Upper lobe of right lung (tissue), 1 donor: Measurements from ENCODE around the gene EXOC3L1. TPM values are rescaled to one million over a fixed set of nuclear protein-coding genes. Genes with fewer than 3 reads are reported as not detected.
A peak's percentile ranks its signal among the peaks of the same experiment; 100 is the strongest.

Source experiments
- ATAC-seq: fragments of 200-7000 bp; cut with Tn5 transposase; one replicate; pipeline ENCODE4 v1.9.1; 2020; ENCODE audit warnings: mild to moderate bottlenecking, moderate library complexity
- DNase-seq: peaks from one replicate; pipeline ENCODE4 v3.0.0-alpha.2; 2020
- H3K27ac ChIP-seq: fragments of 200-600 bp; one replicate; pipeline ENCODE4 v1.8.0; 2022
- H3K27me3 ChIP-seq: fragments of 200-600 bp; one replicate; pipeline ENCODE4 v1.8.0; 2022; ENCODE audit warnings: mild to moderate bottlenecking
- H3K36me3 ChIP-seq: fragments of 200-600 bp; one replicate; pipeline ENCODE4 v1.8.0; 2022
- H3K4me1 ChIP-seq: fragments of 200-600 bp; one replicate; pipeline ENCODE4 v1.8.0; 2022
- H3K4me3 ChIP-seq: fragments of 200-600 bp; one replicate; pipeline ENCODE4 v1.8.0; 2022; ENCODE audit warnings: mild to moderate bottlenecking
- H3K9me3 ChIP-seq: fragments of 200-600 bp; one replicate; pipeline ENCODE4 v1.8.0; 2022
- intact Hi-C: fragments of 100-400 bp; cut with DNase I; formaldehyde crosslinking; loops from one replicate; pipeline ENCODE4 v1.11.0; 2022
- long read RNA-seq: library from polyadenylated mRNA; unstranded; transcript quantifications from one replicate; pipeline ENCODE4 v2.0.0, GENCODE V29; 2021
- total RNA-seq: library from RNA; stranded (reverse); fragmentation: NEBNext Ultra II Directional; extraction: Animal tissue kit (Norgen Biotek cat#: 25700); gene quantifications from one replicate; pipeline ENCODE4 v1.2.1, GENCODE V29; 2021
- TF ChIP-seq, protein P1 (sequence below): fragments of 200-600 bp; IDR thresholded peaks from one replicate; pipeline ENCODE4 v1.8.0; 2022; ENCODE audit warnings: antibody characterized with exemption
- donor health status: DM: no; HTN: yes; CAD: no; lungs with severe emphysema.

The EXOC3L1 gene
- total RNA-seq: 17.1 TPM
- long read RNA-seq, transcript EXOC3L1-201 (14 exons, 2,510 nt): major isoform, 6 of 39 reads
- long read RNA-seq, partial matches to known transcripts: 11 of 39 reads
- long read RNA-seq, other reads (novel, unspliced or antisense): 22 of 39 reads

DNA sequence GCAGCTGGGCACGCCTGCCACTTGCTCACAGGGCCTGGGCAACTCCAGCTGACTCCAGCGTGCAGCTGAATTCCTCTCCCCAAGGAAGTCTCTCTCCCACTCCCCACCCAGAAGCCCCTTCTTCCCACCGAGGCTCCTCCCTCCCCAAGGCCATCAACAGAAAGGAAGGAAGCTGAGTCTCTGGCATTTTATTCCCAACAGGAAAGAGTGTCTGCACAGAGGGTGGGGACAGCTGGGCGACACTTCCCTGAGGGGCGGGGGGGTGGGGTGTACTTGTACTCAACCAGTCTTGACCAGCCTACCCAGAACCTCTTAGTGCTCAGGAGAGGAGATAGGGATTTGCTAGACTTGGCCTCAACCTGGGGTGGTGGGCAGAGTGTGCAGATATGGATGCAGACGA is at the start of gene EXOC3L1:
EXOC3L1 (minus strand) TSS at position 96 of the 400 bp plus-strand sequence. CDS start 460 bp downstream, outside the sequence.
- peak within 1 kb of the TSS; percentile 36 for H3K4me3 ChIP-seq
- TF ChIP-seq, protein P1, sequence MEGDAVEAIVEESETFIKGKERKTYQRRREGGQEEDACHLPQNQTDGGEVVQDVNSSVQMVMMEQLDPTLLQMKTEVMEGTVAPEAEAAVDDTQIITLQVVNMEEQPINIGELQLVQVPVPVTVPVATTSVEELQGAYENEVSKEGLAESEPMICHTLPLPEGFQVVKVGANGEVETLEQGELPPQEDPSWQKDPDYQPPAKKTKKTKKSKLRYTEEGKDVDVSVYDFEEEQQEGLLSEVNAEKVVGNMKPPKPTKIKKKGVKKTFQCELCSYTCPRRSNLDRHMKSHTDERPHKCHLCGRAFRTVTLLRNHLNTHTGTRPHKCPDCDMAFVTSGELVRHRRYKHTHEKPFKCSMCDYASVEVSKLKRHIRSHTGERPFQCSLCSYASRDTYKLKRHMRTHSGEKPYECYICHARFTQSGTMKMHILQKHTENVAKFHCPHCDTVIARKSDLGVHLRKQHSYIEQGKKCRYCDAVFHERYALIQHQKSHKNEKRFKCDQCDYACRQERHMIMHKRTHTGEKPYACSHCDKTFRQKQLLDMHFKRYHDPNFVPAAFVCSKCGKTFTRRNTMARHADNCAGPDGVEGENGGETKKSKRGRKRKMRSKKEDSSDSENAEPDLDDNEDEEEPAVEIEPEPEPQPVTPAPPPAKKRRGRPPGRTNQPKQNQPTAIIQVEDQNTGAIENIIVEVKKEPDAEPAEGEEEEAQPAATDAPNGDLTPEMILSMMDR: no peak
- intact Hi-C loops: no loop called here
- no peaks in the 10 kb centered on the region for H3K9me3 ChIP-seq
- peak within 1 kb of the TSS; percentile 51 for H3K27ac ChIP-seq
- H3K4me1 ChIP-seq: peaks cover 36% of the 10 kb centered on the region
- no peak for DNase-seq
- no peaks in the 10 kb centered on the region for H3K27me3 ChIP-seq
- H3K36me3 ChIP-seq: peaks cover 19% of the 10 kb centered on the region
- ATAC-seq: no peak

DNA sequence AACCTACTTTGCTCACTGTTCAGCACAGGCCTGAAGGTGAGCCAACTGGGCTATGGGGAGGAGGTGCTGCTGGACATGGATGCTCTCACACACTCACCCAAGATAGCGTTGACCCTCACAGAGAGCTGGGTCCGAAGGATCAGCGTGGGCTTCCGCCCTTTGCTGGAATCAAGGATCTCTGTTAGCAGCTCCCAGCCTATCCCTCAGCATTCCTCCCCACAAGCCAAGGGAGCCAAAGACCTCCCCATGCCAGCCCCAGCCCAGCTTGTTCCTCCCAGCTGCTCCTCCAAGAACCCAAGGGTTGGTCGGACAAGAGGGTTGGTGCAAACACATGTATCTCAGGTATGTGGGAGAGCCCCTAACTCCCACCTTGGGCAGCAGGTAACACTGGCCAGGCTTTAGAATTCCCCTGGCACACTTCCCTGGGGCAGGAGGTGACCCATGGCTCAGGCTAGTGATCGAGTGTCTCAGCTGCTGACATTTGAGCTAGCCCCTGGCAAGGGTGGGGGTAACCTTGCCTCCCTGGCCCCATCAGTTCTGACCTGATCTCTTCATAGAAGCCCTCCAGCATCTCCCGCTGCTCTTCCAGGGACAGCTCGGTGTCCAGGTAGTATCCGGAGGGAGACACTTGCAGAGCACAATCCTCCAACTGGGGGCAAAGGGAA is 49.0 kb upstream of the EXOC3L1 start:
- peaks cover 62% of the 10 kb centered on the region for H3K36me3 ChIP-seq
- DNase-seq: peak; percentile 45
- intact Hi-C loops: no loop called here
- TF ChIP-seq, protein P1: no peak
- no peak overlapping the region for H3K27ac ChIP-seq
- no peaks in the 10 kb centered on the region for H3K27me3 ChIP-seq
- peaks cover 46% of the 10 kb centered on the region for H3K4me1 ChIP-seq
- H3K4me3 ChIP-seq: no peak overlapping the region
- H3K9me3 ChIP-seq: no peaks in the 10 kb centered on the region
- ATAC-seq: no peak

- Histone ChIP-seq H3K27ac (no peak overlapping the region), H3K9me3 (no peaks in the 10 kb centered on the region), H3K4me1 (peaks cover 39% of the 10 kb centered on the region), H3K4me3 (no peak overlapping the region), H3K36me3 (peaks cover 69% of the 10 kb centered on the region), H3K27me3 (no peaks in the 10 kb centered on the region)
- TF ChIP-seq, protein P1: no peak
- intact Hi-C loops: no loop called here
- ATAC-seq (no peak), DNase-seq (no peak)
Measured at GRCh38 chr16:67238278-67238575, 48.3 kb upstream of the EXOC3L1 start.

DNA sequence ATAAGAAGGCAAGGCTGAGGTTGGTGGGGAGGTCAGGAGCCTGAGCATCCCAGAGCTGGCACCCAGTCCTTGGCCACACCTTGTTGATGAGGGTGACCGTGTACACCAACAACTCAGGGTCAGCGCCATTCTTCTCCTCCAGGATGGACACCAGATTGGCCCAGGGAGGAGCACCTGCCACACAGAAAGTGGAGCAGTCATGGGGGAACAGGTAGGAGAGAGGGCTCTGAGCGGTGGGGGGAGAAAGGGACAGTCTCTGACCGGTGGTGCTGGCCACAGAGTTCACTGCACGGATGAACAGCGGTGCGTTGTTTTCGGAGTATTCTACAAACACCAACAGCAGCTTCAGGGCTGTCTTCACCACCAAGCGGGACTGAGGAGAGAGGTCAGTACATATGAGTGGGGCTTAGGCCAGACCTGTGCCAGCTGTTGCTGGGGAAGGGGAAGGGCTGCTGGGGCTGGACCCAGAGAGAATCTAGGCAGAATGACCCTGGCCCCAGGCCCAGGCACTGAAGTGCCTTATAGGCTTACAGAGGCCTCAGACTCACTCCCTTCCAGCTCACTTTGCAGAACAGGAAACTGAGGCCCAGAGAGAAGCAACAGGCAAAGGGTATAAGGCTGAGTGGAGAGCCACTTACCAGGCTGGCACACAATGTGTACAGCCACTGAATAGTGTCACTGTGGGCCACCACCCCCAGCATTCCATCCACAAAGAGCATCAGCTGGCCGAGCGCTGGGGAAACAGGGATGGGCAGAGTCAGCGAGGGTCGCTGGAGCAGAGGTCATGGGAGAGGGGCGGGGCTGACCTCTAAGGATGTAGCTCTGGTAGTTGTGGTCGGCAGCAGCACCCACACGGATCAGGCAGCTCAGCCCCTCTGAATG is 47.7 kb upstream of the EXOC3L1 start:
- TF ChIP-seq, protein P1: no peak
- ATAC-seq (no peak), DNase-seq (peak; percentile 57)
- intact Hi-C loops: no loop called here
- Histone ChIP-seq H3K27ac (no peak overlapping the region), H3K27me3 (no peaks in the 10 kb centered on the region), H3K9me3 (no peaks in the 10 kb centered on the region), H3K4me3 (no peak overlapping the region), H3K36me3 (peaks cover 73% of the 10 kb centered on the region), H3K4me1 (peaks cover 33% of the 10 kb centered on the region)

DNA sequence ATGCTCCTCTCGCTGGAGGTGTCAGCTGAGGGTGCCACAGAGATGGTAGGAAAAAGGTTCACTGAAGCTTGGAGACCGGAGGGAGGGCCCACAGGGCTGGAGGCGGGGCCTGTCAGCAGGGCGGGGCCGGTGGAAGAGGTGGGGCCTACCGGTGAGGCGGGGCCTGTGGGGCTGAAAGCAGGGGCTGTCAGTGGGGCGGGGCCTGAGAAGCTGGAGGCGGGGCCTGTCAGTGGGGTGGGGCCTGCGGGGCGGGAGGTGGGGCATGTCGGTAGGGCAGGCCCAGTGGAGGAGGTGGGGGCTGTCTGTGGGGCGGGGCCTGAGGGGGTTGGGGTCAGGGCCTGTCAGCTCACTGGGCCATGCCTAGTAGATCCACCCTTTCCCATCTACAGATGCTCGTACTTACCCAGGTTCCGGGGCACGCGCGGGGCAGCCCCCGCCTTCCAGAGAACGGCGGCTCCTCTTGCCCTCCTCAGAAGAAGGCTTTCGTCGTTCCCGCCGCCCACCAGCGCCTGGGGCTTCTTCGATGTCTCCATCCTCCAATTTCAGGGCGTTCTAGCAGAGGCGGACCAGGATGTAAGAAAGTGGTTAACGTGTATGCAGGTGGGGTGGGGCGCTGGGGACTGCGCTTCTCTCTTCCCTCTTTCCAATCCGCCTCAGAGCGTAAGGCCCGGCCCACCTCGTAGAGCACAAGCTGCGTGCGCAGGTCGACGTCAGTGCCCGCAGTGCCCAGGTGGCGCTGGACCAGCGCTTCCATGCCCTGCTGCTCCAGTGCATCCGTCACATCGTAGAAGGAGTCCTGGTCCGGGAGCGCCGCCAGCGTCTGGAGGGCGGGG is 46.8 kb upstream of the EXOC3L1 start:
- Histone ChIP-seq H3K27ac (no peak overlapping the region), H3K9me3 (no peaks in the 10 kb centered on the region), H3K4me3 (no peak overlapping the region), H3K36me3 (peaks cover 82% of the 10 kb centered on the region), H3K4me1 (peaks cover 25% of the 10 kb centered on the region), H3K27me3 (no peaks in the 10 kb centered on the region)
- DNase-seq (peak; percentile 78), ATAC-seq (peak; percentile 44)
- TF ChIP-seq, protein P1: no peak
- intact Hi-C loops: no loop called here
